H9 (cell line): ENCODE measurements around the gene CFAP45. TPM values are rescaled to one million over a fixed set of nuclear protein-coding genes. Genes with fewer than 3 reads are reported as not detected.

Experiments used
- DNase-seq: peaks from one replicate; pipeline ENCODE4 v3.0.0-alpha.2; 2017
- H2AFZ ChIP-seq: one replicate; pipeline ENCODE4 v1.6.1; 2013; ENCODE audit warnings: mild to moderate bottlenecking, low read length, control low read depth, moderate library complexity
- H2AK5ac ChIP-seq: 2 replicates; pipeline ENCODE4 v1.6.1; 2013; ENCODE audit warnings: low read length, control low read depth, mixed read lengths; ENCODE audit not compliant: insufficient read length
- H2BK120ac ChIP-seq: one replicate; pipeline ENCODE4 v1.6.1; 2013; ENCODE audit warnings: low read depth, mild to moderate bottlenecking, low read length, control low read depth, inconsistent platforms; ENCODE audit not compliant: poor library complexity, severe bottlenecking
- H2BK12ac ChIP-seq: 2 replicates; pipeline ENCODE4 v1.6.1; 2013; ENCODE audit warnings: low read length, control low read depth, mixed read lengths, low read depth; ENCODE audit not compliant: insufficient read length
- H2BK15ac ChIP-seq: 2 replicates; pipeline ENCODE4 v1.6.1; 2013; ENCODE audit warnings: low read depth, low read length, control low read depth
- H2BK20ac ChIP-seq: one replicate; pipeline ENCODE4 v1.6.1; 2013; ENCODE audit warnings: low read depth, mild to moderate bottlenecking, low read length, control low read depth, inconsistent platforms; ENCODE audit not compliant: poor library complexity, severe bottlenecking
- H2BK5ac ChIP-seq: 2 replicates; pipeline ENCODE4 v1.6.1; 2013; ENCODE audit warnings: low read length, control low read depth, mixed read lengths; ENCODE audit not compliant: insufficient read length
- H3K14ac ChIP-seq: 2 replicates; pipeline ENCODE4 v1.6.1; 2013; ENCODE audit warnings: low read length, control low read depth; ENCODE audit not compliant: insufficient read depth
- H3K18ac ChIP-seq: 2 replicates; pipeline ENCODE4 v1.6.1; 2013; ENCODE audit warnings: low read depth, mild to moderate bottlenecking, mixed read lengths, low read length, control low read depth; ENCODE audit not compliant: insufficient read length
- H3K23ac ChIP-seq: 2 replicates; pipeline ENCODE4 v1.6.1; 2013; ENCODE audit warnings: low read length, control low read depth, mixed read lengths, low read depth; ENCODE audit not compliant: insufficient read length
- H3K23me2 ChIP-seq: 2 replicates; pipeline ENCODE4 v1.6.1; 2013; ENCODE audit warnings: low read depth, mild to moderate bottlenecking, mixed read lengths, low read length, control low read depth; ENCODE audit not compliant: insufficient read length, poor library complexity, severe bottlenecking
- H3K27ac ChIP-seq: 2 replicates; pipeline ENCODE4 v1.5.1; 2013; ENCODE audit warnings: low read length, control low read depth, mixed read lengths, low read depth; ENCODE audit not compliant: insufficient read length
- H3K27me3 ChIP-seq: 2 replicates; pipeline ENCODE4 v1.6.1; 2013; ENCODE audit warnings: low read length, control low read depth, inconsistent platforms; ENCODE audit not compliant: insufficient read depth
- H3K4ac ChIP-seq: 2 replicates; pipeline ENCODE4 v1.6.1; 2013; ENCODE audit warnings: low read depth, mild to moderate bottlenecking, control low read depth, inconsistent platforms, low read length, moderate library complexity
- H3K4me1 ChIP-seq: 2 replicates; pipeline ENCODE4 v1.6.1; 2013; ENCODE audit warnings: low read length, control low read depth, inconsistent platforms; ENCODE audit not compliant: insufficient read depth
- H3K4me2 ChIP-seq: 2 replicates; pipeline ENCODE4 v1.6.1; 2013; ENCODE audit warnings: low read length, control low read depth, mixed read lengths; ENCODE audit not compliant: insufficient read length, insufficient read depth
- H3K56ac ChIP-seq: 2 replicates; pipeline ENCODE4 v1.6.1; 2013; ENCODE audit warnings: low read depth, mild to moderate bottlenecking, mixed read lengths, low read length, control low read depth; ENCODE audit not compliant: insufficient read length
- H3K79me1 ChIP-seq: 2 replicates; pipeline ENCODE4 v1.6.1; 2013; ENCODE audit warnings: low read depth, mild to moderate bottlenecking, moderate library complexity, low read length, control low read depth, inconsistent platforms; ENCODE audit not compliant: insufficient read depth, poor library complexity, severe bottlenecking
- H3K79me2 ChIP-seq: 2 replicates; pipeline ENCODE4 v1.6.1; 2013; ENCODE audit warnings: low read length, control low read depth, inconsistent platforms; ENCODE audit not compliant: insufficient read depth
- H3K9ac ChIP-seq: 2 replicates; pipeline ENCODE4 v1.6.1; 2013; ENCODE audit warnings: low read length, control low read depth, mixed read lengths; ENCODE audit not compliant: insufficient read length; ENCODE audit errors: extremely low read depth
- H3K9me3 ChIP-seq: one replicate; pipeline ENCODE4 v1.6.1; 2013; ENCODE audit warnings: low read depth, low read length, inconsistent platforms; ENCODE audit not compliant: control insufficient read depth
- H3T11ph ChIP-seq: one replicate; pipeline ENCODE4 v1.6.1; 2013; ENCODE audit warnings: mild to moderate bottlenecking, low read length, control low read depth, inconsistent platforms
- H4K20me1 ChIP-seq: one replicate; pipeline ENCODE4 v1.6.1; 2013; ENCODE audit not compliant: control insufficient read depth, insufficient read length, insufficient read depth
- H4K5ac ChIP-seq: 2 replicates; pipeline ENCODE4 v1.6.1; 2013; ENCODE audit warnings: low read depth, mild to moderate bottlenecking, mixed read lengths, low read length, control low read depth; ENCODE audit not compliant: insufficient read length
- H4K8ac ChIP-seq: replicated peaks from 2 replicates; pipeline ENCODE4 v1.6.1; 2013; ENCODE audit warnings: low read length, control low read depth, mixed read lengths, low read depth; ENCODE audit not compliant: insufficient read length
- H4K91ac ChIP-seq: 2 replicates; pipeline ENCODE4 v1.6.1; 2013; ENCODE audit warnings: low read depth, mild to moderate bottlenecking, moderate library complexity, mixed read lengths, low read length, control low read depth; ENCODE audit not compliant: insufficient read length
- H3K27ac Mint-ChIP-seq, 3 experiments: 2 replicates in 2 of 3; 3 replicates in 1 of 3; pipeline ENCODE4 v1.8.0; 2020 to 2021; ENCODE audit warnings: mixed read lengths in 3 of 3, mild to moderate bottlenecking in 1 of 3, moderate library complexity in 1 of 3
- H3K27me3 Mint-ChIP-seq: 2 replicates; pipeline ENCODE4 v1.8.0; 2021; ENCODE audit warnings: low read depth, mild to moderate bottlenecking, moderate library complexity, mixed read lengths
- H3K36me3 Mint-ChIP-seq, 3 experiments: 2 replicates in 2 of 3; 3 replicates in 1 of 3; pipeline ENCODE4 v1.8.0; 2020 to 2021; ENCODE audit warnings: low read depth in 3 of 3, mixed read lengths in 3 of 3; ENCODE audit not compliant: insufficient read depth in 1 of 3
- H3K4me1 Mint-ChIP-seq, 2 experiments: 2 replicates each; pipeline ENCODE4 v1.8.0; 2020; ENCODE audit warnings: mixed read lengths in 2 of 2
- H3K4me3 Mint-ChIP-seq, 2 experiments: 2 replicates in 1 of 2; 3 replicates in 1 of 2; pipeline ENCODE4 v1.8.0; 2020 to 2021; ENCODE audit warnings: mild to moderate bottlenecking in 2 of 2, mixed read lengths in 2 of 2, moderate library complexity in 1 of 2
- H3K9me3 Mint-ChIP-seq, 2 experiments: 2 replicates in 1 of 2; 3 replicates in 1 of 2; pipeline ENCODE4 v1.8.0; 2020; ENCODE audit warnings: mild to moderate bottlenecking in 2 of 2, mixed read lengths in 2 of 2, moderate library complexity in 1 of 2
- WGBS: extraction: QIAGEN DNeasy Blood & Tissue Kit; methylation state at CpG from one replicate; pipeline ENCODE4 v1.1.7; 2013; ENCODE audit warnings: missing lambda C conversion rate, low lambda C conversion rate, mixed read lengths; ENCODE audit not compliant: insufficient read length; ENCODE audit errors: extremely low coverage; 5-methylcytosine and 5-hydroxymethylcytosine counted together
- total RNA-seq: library from RNA; stranded (reverse); gene quantifications from 2 replicates; pipeline ENCODE4 v1.2.1, GENCODE V29; 2021
- TF ChIP-seq, protein P1 (sequence below): fragments of 200-600 bp; sonication (generic); conservative IDR thresholded peaks from 3 replicates; pipeline ENCODE4 v1.8.0; 2021; ENCODE audit warnings: antibody characterized with exemption, mild to moderate bottlenecking

The CFAP45 gene
- total RNA-seq, 1 experiment from 2014 or later, result 0.85 TPM

DNA sequence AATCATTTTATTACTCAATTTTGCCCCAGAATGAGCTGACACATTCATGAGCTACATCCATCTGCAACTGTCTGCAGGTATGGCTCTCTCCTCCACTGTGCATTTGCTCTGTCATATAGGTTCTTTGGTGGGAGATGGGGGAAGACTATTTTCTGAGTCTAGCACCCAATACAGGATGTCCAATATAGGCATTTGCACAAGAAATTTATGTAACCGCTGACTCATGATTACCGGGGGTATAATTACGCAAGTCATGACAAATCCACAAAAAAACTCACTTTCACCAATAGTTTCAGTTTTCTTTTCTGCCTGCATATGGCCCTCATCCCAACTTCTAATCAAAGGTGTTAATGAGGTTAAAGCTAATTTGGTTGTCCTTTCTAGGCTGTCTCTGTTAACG lies 20.0 kb downstream of the CFAP45 start:
- H3K27ac Mint-ChIP-seq, result no peak overlapping the region
- no peak overlapping the region for H4K91ac ChIP-seq
- H2BK15ac ChIP-seq, result no peak overlapping the region
- no peak overlapping the region for H2BK12ac ChIP-seq
- H3K27ac ChIP-seq, result no peak overlapping the region
- H3K4me3 Mint-ChIP-seq, result no peak overlapping the region
- no peak for DNase-seq
- H2BK5ac ChIP-seq, result no peak overlapping the region
- H3K27me3 ChIP-seq, result no peaks in the 10 kb centered on the region
- TF ChIP-seq, protein P1, sequence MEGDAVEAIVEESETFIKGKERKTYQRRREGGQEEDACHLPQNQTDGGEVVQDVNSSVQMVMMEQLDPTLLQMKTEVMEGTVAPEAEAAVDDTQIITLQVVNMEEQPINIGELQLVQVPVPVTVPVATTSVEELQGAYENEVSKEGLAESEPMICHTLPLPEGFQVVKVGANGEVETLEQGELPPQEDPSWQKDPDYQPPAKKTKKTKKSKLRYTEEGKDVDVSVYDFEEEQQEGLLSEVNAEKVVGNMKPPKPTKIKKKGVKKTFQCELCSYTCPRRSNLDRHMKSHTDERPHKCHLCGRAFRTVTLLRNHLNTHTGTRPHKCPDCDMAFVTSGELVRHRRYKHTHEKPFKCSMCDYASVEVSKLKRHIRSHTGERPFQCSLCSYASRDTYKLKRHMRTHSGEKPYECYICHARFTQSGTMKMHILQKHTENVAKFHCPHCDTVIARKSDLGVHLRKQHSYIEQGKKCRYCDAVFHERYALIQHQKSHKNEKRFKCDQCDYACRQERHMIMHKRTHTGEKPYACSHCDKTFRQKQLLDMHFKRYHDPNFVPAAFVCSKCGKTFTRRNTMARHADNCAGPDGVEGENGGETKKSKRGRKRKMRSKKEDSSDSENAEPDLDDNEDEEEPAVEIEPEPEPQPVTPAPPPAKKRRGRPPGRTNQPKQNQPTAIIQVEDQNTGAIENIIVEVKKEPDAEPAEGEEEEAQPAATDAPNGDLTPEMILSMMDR, result no peak
- H2AK5ac ChIP-seq, result no peak overlapping the region
- no peaks in the 10 kb centered on the region for H3K79me1 ChIP-seq
- no peak overlapping the region for H3K18ac ChIP-seq
- H4K5ac ChIP-seq, result no peak overlapping the region
- no peaks in the 10 kb centered on the region for H3K23me2 ChIP-seq
- no peak overlapping the region for H2BK20ac ChIP-seq
- no peak overlapping the region for H2BK120ac ChIP-seq
- no peaks in the 10 kb centered on the region for H3K4me1 Mint-ChIP-seq
- no peaks in the 10 kb centered on the region for H3K36me3 Mint-ChIP-seq
- H3K23ac ChIP-seq, result no peak overlapping the region
- H3K9me3 Mint-ChIP-seq, result no peaks in the 10 kb centered on the region
- no peaks in the 10 kb centered on the region for H3K79me2 ChIP-seq
- H3K9me3 ChIP-seq, result no peaks in the 10 kb centered on the region
- H3K27me3 Mint-ChIP-seq, result peaks cover 3% of the 10 kb centered on the region
- H4K8ac ChIP-seq, result no peak overlapping the region
- no peak overlapping the region for H3K4ac ChIP-seq
- H3T11ph ChIP-seq, result no peak overlapping the region
- no peak overlapping the region for H3K4me2 ChIP-seq
- H3K56ac ChIP-seq, result no peak overlapping the region
- H3K9ac ChIP-seq, result no peak overlapping the region
- no peak overlapping the region for H2AFZ ChIP-seq
- no peak overlapping the region for H3K14ac ChIP-seq
- no peaks in the 10 kb centered on the region for H4K20me1 ChIP-seq
- WGBS, result no CpG with 5 or more reads among the region's 4 CpGs
- H3K4me1 ChIP-seq, result no peaks in the 10 kb centered on the region
